Effector memory CD4-positive, alpha-beta T cell (primary cell): ENCODE measurements around the gene CELF2.

Experiments
- DNase-seq, 3 donors: peaks; one replicate each; pipeline ENCODE4 v3.0.0-alpha.2; 2020
- H3K27ac ChIP-seq: 2 replicates; pipeline ENCODE4 v1.7.0; 2013; ENCODE audit warnings: mild to moderate bottlenecking, low read length, moderate library complexity; ENCODE audit not compliant: insufficient read depth, poor library complexity, severe bottlenecking
- H3K27me3 ChIP-seq: replicated peaks from 2 replicates; pipeline ENCODE4 v1.7.0; 2013; ENCODE audit warnings: mild to moderate bottlenecking, low read length; ENCODE audit not compliant: insufficient read depth, control insufficient read depth, poor library complexity, severe bottlenecking
- H3K36me3 ChIP-seq: 2 replicates; pipeline ENCODE4 v1.7.0; 2013; ENCODE audit warnings: mild to moderate bottlenecking, low read length, moderate library complexity; ENCODE audit not compliant: control insufficient read depth, insufficient read depth
- H3K4me1 ChIP-seq: 2 replicates; pipeline ENCODE4 v1.7.0; 2013; ENCODE audit warnings: low read length, mild to moderate bottlenecking; ENCODE audit not compliant: control insufficient read depth, insufficient read depth, poor library complexity, severe bottlenecking
- H3K4me3 ChIP-seq: 2 replicates; pipeline ENCODE4 v1.7.0; 2013; ENCODE audit warnings: low read length, low read depth, mild to moderate bottlenecking; ENCODE audit not compliant: insufficient read depth, poor library complexity, severe bottlenecking
- H3K9me3 ChIP-seq: 2 replicates; pipeline ENCODE4 v1.7.0; 2013; ENCODE audit warnings: mild to moderate bottlenecking, low read length, moderate library complexity; ENCODE audit not compliant: control insufficient read depth

CELF2 gene

DNA sequence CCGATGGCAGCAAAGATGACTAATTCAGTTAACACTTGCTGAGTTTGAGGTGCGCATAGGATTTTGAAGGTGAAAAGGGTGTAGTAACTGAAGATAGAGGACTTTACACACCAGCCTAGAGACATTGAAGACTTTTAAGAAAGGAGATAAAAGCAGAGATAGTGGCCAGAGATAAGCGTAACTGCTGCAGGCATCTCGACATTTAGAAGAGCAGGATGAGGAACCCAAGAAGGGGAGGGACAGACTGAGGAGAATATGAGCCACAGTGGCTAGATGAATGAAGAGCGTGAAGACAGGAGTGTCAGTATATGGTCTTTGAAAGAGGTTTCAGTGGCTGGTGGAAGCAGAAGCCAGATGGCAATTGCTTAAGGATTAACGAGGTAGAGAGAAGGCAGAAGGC, 71.6 kb downstream of the CELF2 start:
- DNase-seq = no peak
- H3K27ac ChIP-seq = no peak overlapping the region
- H3K4me3 ChIP-seq = no peak overlapping the region
- no peaks in the 10 kb centered on the region for H3K27me3 ChIP-seq
- no peaks in the 10 kb centered on the region for H3K9me3 ChIP-seq
- H3K36me3 ChIP-seq = no peaks in the 10 kb centered on the region
- H3K4me1 ChIP-seq = no peaks in the 10 kb centered on the region

DNA sequence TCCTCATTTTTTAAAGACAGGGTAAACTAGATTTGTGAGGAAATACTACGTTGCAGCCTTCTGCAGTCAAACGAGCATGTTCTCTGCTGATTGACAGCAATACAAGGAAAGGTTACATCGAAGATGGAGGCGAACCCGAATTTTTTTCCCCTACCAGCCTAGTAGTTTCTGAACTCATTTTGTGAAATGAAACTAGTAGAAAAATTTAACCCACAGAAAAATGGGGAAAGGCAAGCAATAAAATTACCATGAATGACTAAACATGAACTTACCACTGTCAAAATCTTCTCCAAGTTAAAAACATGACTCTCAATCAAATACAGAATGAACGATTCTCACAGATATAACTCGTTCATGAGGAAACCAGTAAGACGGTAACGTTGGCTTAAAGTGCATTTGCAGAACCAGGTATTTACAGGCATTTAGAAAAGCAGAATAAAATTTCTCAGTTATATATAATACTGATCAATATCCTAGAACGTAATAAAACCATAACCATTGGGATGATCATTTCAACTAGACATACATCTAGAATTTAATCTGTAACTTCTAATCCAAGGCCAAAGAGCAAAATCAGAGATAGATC, 73.9 kb downstream of the CELF2 start:
- H3K4me3 ChIP-seq = no peak overlapping the region
- no peaks in the 10 kb centered on the region for H3K9me3 ChIP-seq
- no peaks in the 10 kb centered on the region for H3K4me1 ChIP-seq
- H3K27me3 ChIP-seq = no peaks in the 10 kb centered on the region
- no peak for DNase-seq
- no peak overlapping the region for H3K27ac ChIP-seq
- H3K36me3 ChIP-seq = no peaks in the 10 kb centered on the region

DNA sequence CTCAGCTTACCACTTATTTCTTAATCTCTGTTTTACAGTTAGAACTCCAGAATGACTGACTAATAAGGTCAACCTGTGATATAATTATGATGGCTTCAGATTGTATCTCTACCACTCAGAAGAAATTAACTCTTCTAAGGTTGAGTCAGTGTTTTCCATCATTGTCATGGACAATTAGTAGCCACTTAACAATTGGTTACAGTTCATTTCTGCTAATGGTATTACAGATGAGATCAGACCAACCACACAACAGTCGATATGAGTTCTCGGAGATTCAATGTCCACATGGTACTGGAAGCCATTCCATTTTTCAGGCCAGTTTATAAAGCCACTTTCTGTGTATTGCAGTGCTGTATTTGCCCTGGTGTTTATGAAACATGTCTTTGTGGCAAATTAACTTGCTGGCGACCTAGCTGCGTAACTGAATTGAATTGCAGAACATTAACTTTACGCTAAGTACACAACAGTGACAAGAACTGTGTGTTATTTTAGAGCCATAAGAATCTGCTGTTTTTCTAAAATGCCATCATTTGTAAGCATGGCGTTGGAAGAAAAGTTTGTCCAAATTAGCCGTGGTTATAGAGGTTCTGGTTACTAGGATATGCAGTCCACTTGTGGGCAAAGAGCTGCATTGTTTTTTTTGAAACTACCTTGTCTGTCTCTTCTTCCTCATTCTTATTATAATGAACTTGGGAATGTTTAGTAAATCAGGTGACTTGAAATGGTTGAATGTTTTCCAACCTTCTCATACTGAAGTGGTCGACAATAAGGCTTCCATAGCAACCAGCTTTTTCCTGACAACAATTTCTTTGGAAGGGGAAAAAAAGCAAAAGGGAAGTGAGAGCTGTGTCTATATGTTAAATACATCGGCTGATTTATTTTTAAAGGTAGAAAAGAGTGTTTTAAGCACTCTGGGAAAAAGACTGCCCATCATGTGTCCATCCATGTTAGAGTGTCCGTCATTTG, 76.4 kb downstream of the CELF2 start:
- no peaks in the 10 kb centered on the region for H3K36me3 ChIP-seq
- H3K4me3 ChIP-seq = no peak overlapping the region
- H3K27me3 ChIP-seq = no peaks in the 10 kb centered on the region
- H3K4me1 ChIP-seq = no peaks in the 10 kb centered on the region
- DNase-seq = no peak
- H3K27ac ChIP-seq = no peak overlapping the region
- H3K9me3 ChIP-seq = no peaks in the 10 kb centered on the region

DNA sequence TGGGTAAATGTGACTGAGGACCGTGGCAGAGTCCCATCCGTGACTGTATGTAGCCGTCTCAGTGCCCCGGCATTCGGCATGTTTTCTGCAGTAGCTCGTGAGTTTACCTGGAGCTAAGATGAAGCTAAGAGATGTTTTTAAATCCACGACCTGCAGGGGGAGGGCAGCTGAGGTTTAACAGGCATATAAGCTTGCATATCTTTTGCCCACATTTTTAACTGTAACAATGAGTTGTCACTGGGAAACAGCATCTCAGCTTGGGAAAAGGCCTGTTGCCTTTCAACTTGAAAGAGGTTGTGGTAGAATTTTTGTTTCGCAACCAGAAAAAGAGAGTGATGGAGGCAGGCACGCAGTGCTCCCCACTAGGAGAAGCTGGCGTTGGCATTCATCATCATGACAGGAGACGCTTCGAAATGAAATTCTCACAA, 77.7 kb downstream of the CELF2 start:
- no peak for DNase-seq
- H3K9me3 ChIP-seq = no peaks in the 10 kb centered on the region
- H3K36me3 ChIP-seq = no peaks in the 10 kb centered on the region
- H3K27ac ChIP-seq = no peak overlapping the region
- H3K4me1 ChIP-seq = no peaks in the 10 kb centered on the region
- no peak overlapping the region for H3K4me3 ChIP-seq
- no peaks in the 10 kb centered on the region for H3K27me3 ChIP-seq

DNA sequence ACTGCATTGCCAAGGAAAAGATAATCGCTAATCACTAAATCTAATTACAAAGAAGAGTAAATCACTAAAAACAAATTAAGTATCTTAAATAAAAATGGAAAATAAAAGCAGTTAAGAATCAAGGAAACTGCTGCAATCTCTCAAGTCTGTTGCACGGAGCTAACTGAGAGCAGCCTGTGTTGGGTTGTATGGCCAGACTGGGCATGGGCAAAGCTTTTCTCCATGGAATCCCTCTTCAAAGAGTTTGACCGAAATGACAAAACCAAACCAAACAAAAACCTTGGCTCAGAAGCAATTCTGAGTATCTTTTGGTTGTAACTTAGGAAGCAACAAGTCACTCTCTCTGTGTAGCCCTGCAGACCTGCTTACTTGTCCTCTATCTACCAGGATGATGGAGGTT, 78.8 kb downstream of the CELF2 start:
- no peak overlapping the region for H3K27ac ChIP-seq
- H3K4me1 ChIP-seq = no peaks in the 10 kb centered on the region
- H3K36me3 ChIP-seq = no peaks in the 10 kb centered on the region
- H3K27me3 ChIP-seq = no peaks in the 10 kb centered on the region
- DNase-seq = no peak
- H3K4me3 ChIP-seq = no peak overlapping the region
- H3K9me3 ChIP-seq = no peaks in the 10 kb centered on the region

DNA sequence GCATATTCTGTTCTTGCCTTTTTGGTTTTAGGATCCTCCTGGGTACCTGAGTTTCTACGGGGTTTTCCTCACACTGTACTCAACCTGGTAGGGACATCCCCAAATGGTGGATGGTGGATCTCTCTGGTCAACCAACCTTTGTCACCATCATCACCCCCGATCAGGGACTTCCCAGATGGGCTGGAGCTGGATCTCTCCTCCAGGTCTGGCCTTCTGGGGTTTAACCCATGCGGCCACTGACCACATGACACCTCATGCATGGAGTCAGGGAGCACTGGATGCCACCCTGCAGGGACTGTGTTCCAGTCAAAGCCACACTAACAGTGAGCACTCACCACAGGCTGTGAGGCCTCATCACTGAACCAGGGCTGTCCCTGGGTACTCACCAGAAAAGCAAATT, 80.0 kb downstream of the CELF2 start:
- Histone ChIP-seq H3K9me3 (no peaks in the 10 kb centered on the region), H3K27ac (no peak overlapping the region), H3K4me3 (no peak overlapping the region), H3K4me1 (no peaks in the 10 kb centered on the region), H3K27me3 (no peaks in the 10 kb centered on the region), H3K36me3 (no peaks in the 10 kb centered on the region)
- no peak for DNase-seq

DNA sequence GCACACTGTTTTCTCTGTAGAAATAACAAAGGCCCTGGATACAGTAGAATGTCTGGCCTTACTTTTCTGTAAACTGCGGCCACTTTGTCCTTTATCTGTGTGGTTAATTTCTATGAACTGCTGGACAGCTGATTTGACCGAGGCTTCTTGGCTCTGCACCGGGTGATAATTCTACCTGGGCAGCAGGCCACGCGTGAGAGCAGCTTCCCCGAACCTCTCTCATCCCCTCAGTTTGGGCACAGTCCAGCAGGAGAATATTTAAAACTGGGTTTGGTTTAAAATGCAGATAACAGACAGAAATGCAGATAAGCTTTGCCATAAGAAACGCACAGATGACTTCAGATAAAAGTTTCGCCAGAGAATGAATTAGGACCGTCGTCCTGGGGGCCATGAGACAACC, 81.0 kb downstream of the CELF2 start:
- no peaks in the 10 kb centered on the region for H3K4me1 ChIP-seq
- H3K9me3 ChIP-seq = no peaks in the 10 kb centered on the region
- no peaks in the 10 kb centered on the region for H3K36me3 ChIP-seq
- H3K27me3 ChIP-seq = no peaks in the 10 kb centered on the region
- no peak for DNase-seq
- no peak overlapping the region for H3K27ac ChIP-seq
- H3K4me3 ChIP-seq = no peak overlapping the region

DNA sequence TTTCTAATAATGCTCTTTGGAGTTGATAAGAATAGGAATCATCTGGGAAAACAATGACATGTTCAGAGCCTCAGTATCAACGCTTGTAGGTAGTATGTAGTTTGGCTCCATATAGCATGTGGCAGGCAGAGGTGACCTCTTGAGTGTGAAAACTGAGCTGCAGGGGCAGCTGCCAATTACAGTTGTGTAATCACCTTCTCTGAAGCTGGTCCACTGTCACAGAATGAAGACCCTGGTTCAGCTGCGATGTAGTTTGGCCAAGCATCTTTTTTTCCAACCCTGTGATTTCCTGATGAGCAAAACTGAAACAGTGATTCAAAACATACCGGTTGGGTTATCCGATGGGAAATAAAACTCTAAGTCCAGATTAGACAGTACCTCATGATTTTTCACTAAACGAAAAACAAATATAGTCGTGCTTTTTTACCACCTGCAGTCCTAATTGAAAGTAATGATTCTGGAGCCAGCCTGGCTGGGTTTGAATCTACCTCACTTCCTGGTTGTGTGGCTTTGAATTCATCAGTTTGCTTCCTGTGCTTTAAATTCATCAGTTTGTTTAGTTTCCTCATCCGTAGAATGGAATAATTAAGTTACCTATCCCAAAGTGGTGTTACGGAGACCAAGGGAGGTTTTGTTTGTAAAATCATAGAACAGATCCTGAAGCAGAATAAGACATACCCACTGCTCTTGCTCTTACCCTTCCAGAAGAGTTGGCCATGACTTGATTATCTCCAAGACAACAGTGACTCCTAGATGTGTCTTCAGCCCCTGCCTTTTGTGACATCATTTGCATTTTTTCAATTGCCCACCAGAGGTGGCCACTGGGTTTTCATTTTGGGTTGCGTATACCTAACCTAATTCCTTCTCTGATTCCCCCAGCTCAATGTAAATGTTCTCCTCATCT, 87.4 kb downstream of the CELF2 start:
- Histone ChIP-seq H3K4me3 (peak overlapping the region; percentile 26), H3K27ac (no peak overlapping the region), H3K4me1 (no peaks in the 10 kb centered on the region), H3K27me3 (no peaks in the 10 kb centered on the region), H3K36me3 (no peaks in the 10 kb centered on the region), H3K9me3 (no peaks in the 10 kb centered on the region)
- DNase-seq = no peak

DNA sequence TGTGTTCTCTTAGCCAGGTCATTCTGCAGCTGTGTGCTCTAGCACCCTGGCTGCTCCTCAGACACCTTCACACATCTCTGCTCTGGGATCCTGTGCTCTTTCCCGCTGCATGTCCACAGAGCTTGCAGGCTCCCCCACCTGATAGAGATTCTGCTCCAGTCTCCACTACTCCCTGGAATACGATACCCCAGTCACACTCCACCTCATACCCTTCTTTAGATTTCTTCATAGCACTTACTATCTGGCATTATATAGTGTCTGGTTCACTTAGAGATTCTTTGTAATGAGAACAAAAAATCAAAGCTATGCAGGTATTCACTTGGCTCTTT, 88.0 kb downstream of the CELF2 start:
- H3K27ac ChIP-seq = no peak overlapping the region
- no peak overlapping the region for H3K4me3 ChIP-seq
- H3K9me3 ChIP-seq = no peaks in the 10 kb centered on the region
- no peaks in the 10 kb centered on the region for H3K4me1 ChIP-seq
- no peak for DNase-seq
- no peaks in the 10 kb centered on the region for H3K27me3 ChIP-seq
- H3K36me3 ChIP-seq = no peaks in the 10 kb centered on the region
